ENCODE data around the gene NME3. TPM values are rescaled to one million over a fixed set of nuclear protein-coding genes. Genes with fewer than 3 reads are reported as not detected.
"Not testable (repeated sequence)": the region's sequence is repeated elsewhere in the genome, so short reads cannot be mapped to it uniquely, and the experiment has no call there.

NME3 gene
- polyA plus RNA-seq, 1 donor, result 22.8 TPM

GRCh38 chr16:1745900-1746692, 25.2 kb downstream of the NME3 start:
- DNase-seq, result no peak

- DNase-seq, result no peak
Observed at GRCh38 chr16:1745181-1745899, 26.0 kb downstream of the NME3 start.

DNA sequence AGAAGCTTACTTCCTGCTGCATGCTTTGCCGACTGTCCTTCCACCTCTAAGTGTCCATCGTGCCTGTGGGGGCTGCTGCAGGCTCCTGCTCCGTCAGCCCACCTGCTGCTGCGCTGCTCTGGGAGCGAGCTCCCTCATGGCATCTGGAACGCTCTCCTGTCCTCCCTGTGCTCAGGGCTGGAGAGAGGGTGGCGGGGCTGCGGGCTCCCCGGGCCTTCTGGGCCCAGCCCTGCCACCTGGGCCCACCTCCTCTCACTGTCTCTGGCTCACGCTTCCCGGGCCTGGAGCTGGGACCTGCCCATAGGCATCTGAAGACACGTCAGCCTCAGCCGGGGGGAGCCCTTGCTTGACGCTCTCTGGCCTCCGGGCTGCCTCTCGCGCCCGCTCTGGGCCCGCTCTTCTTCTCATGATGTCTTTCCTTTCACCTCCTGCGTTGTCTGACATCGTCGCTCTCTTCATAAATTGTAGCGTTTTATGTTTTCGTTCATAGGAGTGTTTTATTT, 27.0 kb downstream of the NME3 start:
- DNase-seq, result no peak

DNA sequence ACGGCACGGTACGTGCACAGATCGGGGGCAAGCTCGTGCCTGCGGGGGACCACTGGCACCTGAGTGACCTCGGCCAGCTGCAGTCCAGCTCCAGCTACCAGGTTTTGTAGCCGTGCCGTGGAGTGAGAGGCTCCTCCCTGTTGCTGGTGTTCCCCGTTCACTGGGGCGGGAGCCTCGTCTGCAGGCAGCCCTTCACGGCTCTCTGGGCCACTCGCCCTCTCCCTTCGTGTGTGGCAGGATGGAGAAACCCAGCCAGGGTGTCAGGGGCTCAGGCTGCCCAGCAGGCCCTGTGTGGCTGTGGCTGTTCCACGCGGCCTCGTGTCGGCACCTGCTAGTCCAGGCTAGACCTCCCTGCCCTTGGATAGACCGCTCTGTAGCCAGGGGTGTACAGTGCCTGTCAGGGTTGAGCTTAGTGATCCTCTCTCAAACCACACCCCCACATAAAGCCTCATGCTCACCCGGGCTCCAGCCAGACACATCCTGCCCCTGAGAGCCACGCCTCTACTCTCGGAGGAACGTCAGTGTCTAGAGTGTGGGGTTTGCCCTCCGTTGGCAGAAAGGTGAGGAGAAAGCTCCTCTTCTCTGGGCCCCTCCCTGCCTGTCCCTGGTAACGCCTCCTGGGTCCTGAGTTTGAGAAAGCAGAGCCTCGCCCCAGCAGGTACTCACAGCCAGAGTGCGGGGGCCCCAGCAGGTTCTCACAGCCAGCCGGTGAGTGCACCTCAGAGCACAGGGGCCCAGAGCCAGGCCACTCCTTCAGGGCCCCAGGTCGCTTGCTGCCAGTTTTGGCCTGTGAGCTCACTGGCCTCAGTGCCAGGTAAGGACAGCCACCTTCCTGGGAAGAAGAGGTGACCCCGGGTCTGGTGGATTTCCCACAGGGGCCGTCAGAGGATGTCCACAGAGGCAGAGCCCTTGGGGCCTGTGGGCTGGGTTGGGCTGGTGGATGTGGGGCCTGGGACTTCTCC, 27.7 kb downstream of the NME3 start:
- DNase-seq, result no peak

DNA sequence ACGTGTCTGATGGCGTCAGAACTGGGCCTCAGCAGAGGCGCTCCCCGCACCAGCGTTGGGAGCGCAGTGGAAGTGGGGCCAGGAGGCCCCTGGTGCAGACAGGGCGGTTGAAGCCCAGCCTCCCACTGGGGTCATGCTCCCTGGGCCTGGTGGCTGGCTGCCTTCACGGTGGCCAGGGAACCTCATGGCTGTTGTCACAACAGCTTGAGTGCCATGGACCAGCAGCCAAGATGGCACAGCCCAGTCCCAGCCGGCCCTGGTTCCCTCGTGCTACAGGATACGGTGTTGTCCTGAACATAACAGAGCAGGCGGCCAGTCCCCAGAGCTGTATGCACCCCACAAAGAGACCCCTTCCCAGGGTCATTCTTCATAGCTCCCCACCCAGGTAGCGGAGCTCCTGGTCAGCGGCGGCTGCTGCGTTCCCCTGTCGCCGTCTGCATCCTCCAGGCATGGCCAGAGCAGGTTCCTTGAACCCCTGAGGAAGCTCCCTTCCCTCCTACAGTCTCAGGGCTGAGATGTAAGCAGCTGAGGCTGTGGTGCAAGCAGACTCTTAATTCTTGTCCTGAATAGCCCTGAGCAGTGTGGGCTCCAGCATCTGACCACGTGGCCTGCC, 29.7 kb downstream of the NME3 start:
- DNase-seq, result no peak

- no peak for DNase-seq
Observed at GRCh38 chr16:1740781-1741490, 30.4 kb downstream of the NME3 start.

GRCh38 chr16:1740234-1740633, 31.1 kb downstream of the NME3 start:
- DNase-seq, result no peak

- no peak for DNase-seq
Observed at GRCh38 chr16:1734816-1735215, 36.5 kb downstream of the NME3 start.

DNA sequence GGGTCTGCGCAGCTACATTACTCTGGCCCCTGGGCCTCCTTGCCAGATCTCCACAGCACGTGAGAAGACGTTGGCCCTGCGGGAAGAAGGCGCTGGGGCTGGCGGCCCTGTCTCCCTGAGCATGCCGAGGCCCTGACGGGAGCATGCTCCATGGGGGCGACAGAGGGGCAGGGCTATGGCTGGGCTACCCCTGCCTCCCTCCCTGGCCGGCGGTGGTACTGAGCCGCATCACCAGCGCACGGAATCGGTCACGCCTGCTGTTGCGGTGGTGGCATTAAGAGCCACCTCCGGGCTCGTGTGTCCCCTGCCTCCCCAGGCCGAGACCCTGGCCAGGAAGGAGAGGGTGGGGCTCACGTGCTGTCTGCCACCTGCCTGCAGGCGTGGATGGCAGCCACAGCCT, 37.2 kb downstream of the NME3 start:
- no peak for DNase-seq

DNA sequence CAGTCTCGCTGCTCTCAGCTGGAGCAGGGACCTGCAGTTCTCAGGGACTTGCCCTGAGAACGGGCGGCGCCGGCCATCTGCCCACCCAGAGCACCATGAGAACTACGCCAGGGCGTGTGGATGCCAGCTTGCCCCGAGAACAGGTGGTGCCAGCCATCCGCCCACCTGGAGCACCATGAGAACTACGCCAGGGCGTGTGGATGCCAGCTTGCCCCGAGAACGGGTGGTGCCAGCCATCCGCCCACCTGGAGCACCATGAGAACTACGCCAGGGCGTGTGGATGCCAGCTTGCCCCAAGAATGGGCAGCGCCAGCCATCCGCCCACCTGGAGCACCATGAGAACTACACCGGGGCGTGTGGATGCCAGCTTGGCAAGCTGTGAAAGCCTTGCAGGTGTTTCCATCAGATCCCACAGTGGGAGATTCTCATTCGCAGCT, 38.8 kb downstream of the NME3 start:
- not testable (repeated sequence) for DNase-seq

DNA sequence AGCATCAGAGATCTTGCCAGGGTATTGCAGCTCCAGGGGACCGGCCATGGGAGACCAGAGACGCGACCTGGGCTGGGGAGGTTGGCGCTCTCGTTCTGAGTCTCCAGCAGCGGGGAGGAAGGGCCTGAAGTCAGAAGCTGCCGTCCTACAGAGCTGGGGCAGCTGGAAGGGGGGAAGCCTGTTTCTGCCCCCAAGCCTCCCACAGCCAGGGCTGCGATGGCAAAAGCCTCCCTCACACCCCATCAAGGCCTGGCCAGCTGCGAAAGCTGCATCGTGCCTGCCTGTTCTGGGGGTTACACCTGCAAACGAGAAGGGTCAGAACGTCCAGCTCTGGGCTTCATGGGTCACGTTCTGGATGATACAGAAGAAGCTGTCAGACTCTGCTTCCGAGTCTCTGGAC, 39.3 kb downstream of the NME3 start:
- no peak for DNase-seq

GRCh38 chr16:1731603-1732002, 39.7 kb downstream of the NME3 start:
- no peak for DNase-seq

- no peak for DNase-seq
Observed at GRCh38 chr16:1731073-1731472, 40.3 kb downstream of the NME3 start.

DNA sequence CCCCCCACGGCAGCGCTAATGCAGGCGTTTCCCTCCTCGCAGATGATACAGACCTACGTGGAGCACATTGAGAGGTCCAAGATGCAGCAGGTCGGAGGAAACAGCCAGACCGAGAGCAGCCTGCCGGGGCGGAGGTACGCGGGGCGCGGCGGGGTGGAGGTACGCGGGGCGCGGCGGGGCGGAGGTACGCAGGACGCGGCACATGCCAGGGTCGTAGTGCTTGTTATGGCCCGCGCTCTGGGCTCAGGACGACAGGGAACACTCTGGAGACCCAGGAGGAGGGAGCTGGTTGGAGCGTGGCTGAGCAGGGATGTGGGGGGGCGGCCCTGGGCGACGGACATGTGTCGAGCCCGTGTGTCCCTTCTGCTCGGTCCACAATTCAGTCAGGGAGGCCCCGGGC, 41.9 kb downstream of the NME3 start:
- DNase-seq, result no peak

DNA sequence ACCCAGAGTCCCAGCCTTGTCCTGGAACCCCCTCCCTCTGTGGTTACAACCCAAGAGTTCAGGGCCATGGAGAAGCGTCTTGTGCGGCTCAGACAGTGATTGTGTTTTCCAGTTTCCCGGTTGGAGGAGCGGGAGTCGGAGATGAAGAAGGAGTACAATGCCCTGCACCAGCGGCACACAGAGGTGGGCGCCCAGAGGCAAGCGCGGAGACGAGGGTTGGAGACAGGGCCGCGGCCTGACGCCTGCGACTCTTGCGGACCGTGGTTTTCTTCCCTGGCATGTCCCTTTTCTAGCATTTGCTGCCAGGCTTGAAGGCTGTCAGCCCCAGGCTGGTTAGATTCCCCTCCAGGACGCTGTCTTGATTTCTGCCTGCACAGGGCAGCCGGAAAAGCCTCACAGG, 42.3 kb downstream of the NME3 start:
- no peak for DNase-seq

GRCh38 chr16:1727651-1728624, 43.4 kb downstream of the NME3 start:
- DNase-seq, result no peak

- DNase-seq, result no peak
Observed at GRCh38 chr16:1726661-1727502, 44.5 kb downstream of the NME3 start.

- DNase-seq, result no peak
Observed at GRCh38 chr16:1724491-1724890, 46.9 kb downstream of the NME3 start.

DNA sequence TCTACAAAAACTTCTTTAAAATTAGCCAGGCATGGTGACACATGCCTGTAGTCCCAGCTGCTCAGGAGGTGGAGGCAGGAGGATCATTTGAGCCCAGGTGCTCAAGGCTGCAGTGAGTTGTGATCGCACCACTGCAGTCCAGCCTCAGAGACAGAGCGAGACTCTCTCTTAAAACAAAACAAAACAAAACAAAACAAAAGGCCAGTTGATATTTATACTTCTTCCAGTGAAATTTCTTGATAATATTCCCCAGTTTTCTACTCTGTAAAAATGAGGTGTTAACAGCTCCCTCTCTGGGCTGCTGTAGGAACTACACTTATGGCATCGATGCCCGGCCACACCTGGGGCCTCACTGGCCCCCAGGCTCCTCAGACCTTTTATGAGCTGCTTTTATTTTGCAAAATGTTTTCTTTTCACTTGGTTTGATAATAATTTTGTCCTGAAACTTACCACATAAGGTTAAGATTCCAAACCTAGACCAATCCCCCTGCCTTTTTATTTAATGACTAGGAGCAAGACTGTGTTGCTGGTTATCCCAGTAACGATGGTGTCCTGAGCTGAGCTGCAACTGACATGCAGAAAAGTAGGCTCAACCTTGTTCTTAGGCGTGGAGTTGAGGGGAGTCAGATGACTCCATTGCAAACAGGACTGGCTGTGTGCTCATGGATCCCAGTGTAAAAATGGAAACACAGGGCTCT, 47.7 kb downstream of the NME3 start:
- DNase-seq, result no peak

Data from hindlimb muscle (tissue), 1 donor.